GM12891 (cell line): Measurements from ENCODE around the gene AFDN.

Source experiments
- PAX5 ChIP-seq: IDR thresholded peaks from 2 replicates; pipeline ENCODE4 v1.6.1; 2011; ENCODE audit warnings: low read length, moderate library complexity, mild to moderate bottlenecking; ENCODE audit not compliant: insufficient read depth, severe bottlenecking
- POLR2A ChIP-seq: IDR thresholded peaks from 2 replicates; pipeline ENCODE4 v1.6.1; 2011; ENCODE audit warnings: low read depth, low read length, control low read depth
- POLR2AphosphoS5 ChIP-seq: IDR thresholded peaks from 2 replicates; pipeline ENCODE4 v1.6.1; 2011; ENCODE audit warnings: low read depth, low read length, control low read depth
- SPI1 ChIP-seq: IDR thresholded peaks from 2 replicates; pipeline ENCODE4 v1.6.1; 2011; ENCODE audit warnings: low read depth, low read length, control low read depth
- TAF1 ChIP-seq: IDR thresholded peaks from 2 replicates; pipeline ENCODE4 v1.6.1; 2011; ENCODE audit warnings: low read depth, low read length, control low read depth

- TF ChIP-seq POLR2A (no peak), TAF1 (no peak), POLR2AphosphoS5 (no peak), PAX5 (no peak), SPI1 (no peak)
These were observed 171.5 kb downstream of the AFDN start for GRCh38 chr6:167998215-167998614.
